Sciatic nerve (tissue), 2 donors: ENCODE measurements around the gene MAZ. TPM values are rescaled to one million over a fixed set of nuclear protein-coding genes. Genes with fewer than 3 reads are reported as not detected.
A peak's percentile ranks its signal among the peaks of the same experiment; 100 is the strongest.

Experiments used
- ATAC-seq: fragments of 200-7000 bp; cut with Tn5 transposase; one replicate; pipeline ENCODE4 v1.9.1; 2020; ENCODE audit warnings: mild to moderate bottlenecking, moderate library complexity
- DNase-seq: peaks from one replicate; pipeline ENCODE4 v3.0.0-alpha.2; 2020; ENCODE audit warnings: low spot score
- intact Hi-C: fragments of 100-400 bp; cut with DNase I; formaldehyde crosslinking; loops from one replicate; pipeline ENCODE4 v1.14.2; 2022
- total RNA-seq: library from RNA; stranded (reverse); fragmentation: NEBNext Ultra II Directional; extraction: Animal tissue kit (Norgen Biotek cat#: 25700); gene quantifications from one replicate; pipeline ENCODE4 v1.2.1, GENCODE V29; 2021
- donor health status: DM: no; HTN: no; CAD: no.
- donor health status: DM: no; HTN: no; CAD: no.

The MAZ gene
- total RNA-seq, 1 donor from 2014 or later: 123 TPM

- DNase-seq: no peak
- intact Hi-C loops: no loop called here
- no peak for ATAC-seq
Observed at GRCh38 chr16:29842732-29843346, 36.5 kb downstream of the MAZ start.

DNA sequence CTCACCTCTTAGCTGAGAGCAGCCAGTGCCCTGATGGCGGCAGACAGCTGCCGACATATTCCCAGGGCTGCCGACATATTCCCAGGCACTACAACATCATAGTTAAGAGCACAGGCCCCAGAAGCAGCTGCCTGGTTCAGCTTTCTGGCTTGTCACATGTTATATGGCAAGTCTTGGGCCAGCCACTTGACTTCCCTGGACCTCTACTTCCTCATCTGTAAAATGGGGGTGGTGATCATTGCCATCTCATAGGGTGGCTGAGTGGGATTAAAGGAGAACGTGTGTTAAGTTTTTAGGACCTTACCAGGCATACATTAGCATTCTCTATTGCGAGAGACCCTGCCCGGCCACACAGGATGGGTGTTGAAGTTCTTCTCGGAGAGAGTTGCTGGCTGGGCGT is 37.6 kb downstream of the MAZ start:
- ATAC-seq: no peak
- no peak for DNase-seq
- intact Hi-C loops: no loop called here

- ATAC-seq: peak; percentile 30
- no peak for DNase-seq
- intact Hi-C loops: no loop called here
Observed at GRCh38 chr16:29844575-29845331, 38.4 kb downstream of the MAZ start.

DNA sequence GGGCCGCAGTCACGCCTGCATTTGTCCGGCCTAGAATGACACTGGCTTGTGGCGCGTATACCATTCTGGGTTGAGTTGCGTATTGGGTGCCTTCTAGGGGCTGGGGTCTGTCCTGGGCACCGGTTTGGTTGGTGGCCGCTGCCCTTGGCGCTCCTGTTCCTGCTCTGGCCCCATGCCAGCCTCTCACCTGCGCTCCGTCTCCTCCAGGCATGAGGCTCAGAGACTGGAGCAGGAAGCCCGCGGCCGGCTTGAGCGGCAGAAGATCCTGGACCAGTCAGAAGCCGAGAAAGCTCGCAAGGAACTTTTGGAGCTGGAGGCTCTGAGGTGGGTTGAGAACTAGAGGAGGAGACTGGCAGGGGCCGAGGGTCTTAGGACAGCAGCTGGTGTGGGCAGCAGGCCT is 39.3 kb downstream of the MAZ start:
- intact Hi-C loops: no loop called here
- ATAC-seq (no peak), DNase-seq (no peak)

- peak; percentile 82 for ATAC-seq
- intact Hi-C loops: no loop called here
- peak; percentile 89 for DNase-seq
Observed at GRCh38 chr16:29848420-29849297, 42.3 kb downstream of the MAZ start.

GRCh38 chr16:29849505-29849904 is 43.2 kb downstream of the MAZ start:
- intact Hi-C loops: no loop called here
- DNase-seq: no peak
- ATAC-seq: peak; percentile 54

GRCh38 chr16:29850998-29851397 is 44.7 kb downstream of the MAZ start:
- intact Hi-C loops: loop anchor here (10.0 kb wide), 2 partner anchors 54 to 154 kb away; partner anchors contain the start of gene ASPHD1
- DNase-seq: no peak
- no peak for ATAC-seq

DNA sequence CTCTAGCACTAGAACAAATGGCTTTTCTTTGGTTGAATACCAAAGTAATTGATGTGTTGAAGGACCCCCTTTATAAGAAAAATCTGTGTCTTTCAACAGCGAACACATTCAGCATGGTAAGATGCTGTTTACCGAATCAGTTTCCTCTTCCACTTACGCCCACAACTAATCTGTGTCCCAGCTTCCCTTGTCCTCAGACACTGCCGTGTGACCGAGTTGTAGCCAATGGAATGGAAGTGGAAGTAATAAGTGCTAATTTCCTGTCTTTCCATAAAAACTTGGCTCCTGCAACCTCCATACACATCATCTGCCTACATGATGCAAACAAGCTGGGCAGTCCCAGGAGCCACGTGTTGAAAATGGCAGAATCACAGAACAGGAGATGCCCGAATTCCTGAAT is 46.3 kb downstream of the MAZ start:
- no peak for DNase-seq
- ATAC-seq: no peak

DNA sequence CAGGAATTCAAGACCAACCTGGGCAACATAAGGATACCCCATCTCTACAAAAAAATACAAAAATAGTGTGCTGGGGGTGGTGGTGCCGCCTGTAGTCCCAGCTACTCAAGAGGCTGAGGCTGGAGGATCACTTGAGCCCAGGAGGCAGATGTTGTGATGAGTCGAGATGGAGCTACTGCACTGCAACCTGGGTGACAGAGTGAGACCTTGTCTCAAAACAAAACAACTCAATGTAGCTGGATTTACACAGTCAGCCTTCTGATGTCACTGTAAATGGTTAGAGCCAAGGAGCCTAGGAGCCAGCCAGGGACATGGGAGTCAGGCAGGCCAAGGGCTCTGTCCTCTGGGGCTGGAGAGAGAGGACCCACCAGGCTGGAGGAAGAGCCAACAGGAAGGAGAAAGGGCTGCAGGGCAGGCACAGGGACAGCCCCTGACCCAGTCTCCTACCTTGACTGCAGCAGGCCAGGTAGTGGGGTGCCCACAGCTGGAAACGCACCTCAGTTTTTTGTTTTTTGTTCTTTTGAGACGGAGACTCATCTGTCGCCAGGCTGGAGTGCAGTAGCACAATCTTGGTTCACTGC is 48.3 kb downstream of the MAZ start:
- no peak for ATAC-seq
- no peak for DNase-seq
- intact Hi-C loops: loop anchor here (10.0 kb wide), 2 partner anchors 50 to 150 kb away; partner anchors contain the start of gene ASPHD1

More for the DNA sequence above, 46.3 kb downstream of the MAZ start:
- intact Hi-C loops: loop anchor here (10.0 kb wide), 2 partner anchors 52 to 152 kb away; partner anchors contain the start of gene ASPHD1

GRCh38 chr16:29857133-29857760 is 50.9 kb downstream of the MAZ start:
- DNase-seq (no peak), ATAC-seq (no peak)
- intact Hi-C loops: loop anchor here (10.0 kb wide), 2 partner anchors 48 to 148 kb away; partner anchors contain the start of gene ASPHD1

DNA sequence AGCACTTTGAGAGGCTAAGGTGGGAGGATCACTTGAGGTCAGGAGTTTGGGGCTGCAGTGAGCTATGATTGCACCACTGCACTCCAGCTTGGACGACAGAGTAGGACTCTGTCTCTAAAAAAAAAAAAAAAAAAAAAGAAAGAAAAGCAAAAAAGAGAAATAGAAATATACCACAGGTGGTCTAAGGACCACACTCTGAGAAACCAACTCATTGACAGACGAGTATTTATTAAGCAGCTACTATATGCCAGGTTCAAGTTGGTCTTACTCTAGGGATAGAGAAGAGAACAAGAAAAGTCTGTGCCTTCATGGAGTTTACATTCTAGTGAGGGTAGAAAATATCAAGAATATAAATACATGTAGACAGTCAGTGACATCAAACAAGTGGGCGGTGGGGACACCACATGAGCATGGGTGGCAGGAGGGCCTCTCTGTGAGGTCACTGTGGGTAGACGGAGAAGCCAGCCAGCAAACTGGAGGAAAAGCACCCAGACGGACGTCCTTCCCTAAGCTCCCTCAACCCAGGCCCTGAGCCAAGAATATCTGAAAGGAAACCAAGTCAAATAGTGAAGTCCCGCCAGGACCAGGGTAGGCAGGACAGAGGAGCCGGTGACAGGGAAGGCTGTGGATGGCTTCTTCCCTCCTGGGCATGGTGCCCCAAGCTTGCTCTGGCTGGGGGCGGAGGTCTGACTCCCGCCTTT is 52.0 kb downstream of the MAZ start:
- intact Hi-C loops: loop anchor here (10.0 kb wide), 2 partner anchors 47 to 147 kb away; partner anchors contain the start of gene ASPHD1
- DNase-seq (no peak), ATAC-seq (no peak)

- DNase-seq (no peak), ATAC-seq (no peak)
- intact Hi-C loops: loop anchor here (10.0 kb wide), 2 partner anchors 46 to 146 kb away; partner anchors contain the start of gene ASPHD1
Observed at GRCh38 chr16:29858974-29859373, 52.6 kb downstream of the MAZ start.

DNA sequence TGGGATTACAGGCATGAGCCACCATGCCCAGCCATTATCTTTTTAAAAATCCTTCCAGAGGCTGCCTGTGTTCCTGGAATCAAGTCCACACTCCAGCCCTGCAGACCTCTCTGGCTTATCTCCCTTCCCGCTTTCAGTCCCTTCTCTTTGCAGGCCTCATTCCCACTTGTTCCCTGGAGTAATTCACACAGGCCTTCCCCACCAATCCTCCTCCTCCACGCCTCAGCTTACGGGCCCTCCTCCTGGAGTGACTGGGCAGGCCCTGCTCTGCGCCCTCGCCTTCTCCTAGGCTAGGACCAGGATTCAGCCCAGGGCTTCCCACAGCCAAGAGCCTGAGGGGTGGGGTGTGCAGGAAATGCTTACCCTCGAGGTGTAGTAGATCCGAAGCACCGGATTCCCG is 53.9 kb downstream of the MAZ start:
- no peak for DNase-seq
- intact Hi-C loops: no loop called here
- no peak for ATAC-seq

Other genes starting within 250 kb of the MAZ start
- 5.4 TPM for gene SPN, start 143.3 kb upstream of the MAZ start, total RNA-seq
- gene QPRT, start 127.3 kb upstream of the MAZ start, total RNA-seq: 26.3 TPM
- 2.2 TPM for gene C16orf54, start 60.5 kb upstream of the MAZ start, total RNA-seq
- not detected for gene ZG16, start 28.3 kb upstream of the MAZ start, total RNA-seq
- gene KIF22, start 15.8 kb upstream of the MAZ start, total RNA-seq: 16.9 TPM
- gene PRRT2, start 5.7 kb downstream of the MAZ start, total RNA-seq: 26.3 TPM
- 29.7 TPM for gene PAGR1, start 9.6 kb downstream of the MAZ start, total RNA-seq
- gene MVP, start 13.9 kb downstream of the MAZ start, total RNA-seq: 123 TPM
- 58.4 TPM for gene CDIPT, start 56.7 kb downstream of the MAZ start, total RNA-seq
- 3.1 TPM for gene SEZ6L2, start 93.0 kb downstream of the MAZ start, total RNA-seq
- gene ASPHD1, start 94.0 kb downstream of the MAZ start, total RNA-seq: 5.0 TPM
- 30.4 TPM for gene KCTD13, start 119.7 kb downstream of the MAZ start, total RNA-seq
- 82.4 TPM for gene TMEM219, start 155.6 kb downstream of the MAZ start, total RNA-seq
- gene TAOK2, start 167.3 kb downstream of the MAZ start, total RNA-seq: 51.8 TPM
- gene HIRIP3, start 189.1 kb downstream of the MAZ start, total RNA-seq: 11.1 TPM
- gene INO80E, start 189.7 kb downstream of the MAZ start, total RNA-seq: 59.2 TPM
- 0.67 TPM for gene DOC2A, start 204.5 kb downstream of the MAZ start, total RNA-seq
- not detected for gene C16orf92, start 216.7 kb downstream of the MAZ start, total RNA-seq
- gene TLCD3B, start 224.7 kb downstream of the MAZ start, total RNA-seq: not detected